ENCODE measurements around the gene SLC25A21.

DNA sequence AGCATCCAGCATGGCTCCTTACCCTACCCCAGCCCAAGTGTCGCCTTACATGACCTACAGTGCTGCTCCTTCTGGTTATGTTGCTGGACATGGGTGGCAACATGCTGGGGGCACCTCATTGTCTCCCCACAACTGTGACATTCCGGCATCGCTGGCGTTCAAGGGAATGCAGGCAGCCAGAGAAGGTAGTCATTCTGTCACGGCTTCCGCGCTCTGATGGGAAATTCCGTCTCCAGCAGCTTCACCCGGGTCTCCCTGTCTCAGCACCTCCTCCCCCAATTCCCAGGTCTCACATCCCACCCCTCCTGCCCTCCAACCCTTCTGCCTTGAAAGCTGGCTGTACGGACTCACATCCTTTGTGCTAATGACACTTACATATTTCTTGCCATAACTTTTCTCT lies 496.2 kb downstream of the SLC25A21 start:
- TF ChIP-seq POLR2A (IDR thresholded peaks at IDR 0.05; ENCODE audit: insufficient read depth in 1 of 2, low read depth in 2 of 2, low read length in 2 of 2) (no peak), PHF8 (CRISPR knock-in tag; IDR thresholded peaks at IDR 0.05) (no peak), POLR2AphosphoS2 (IDR thresholded peaks at IDR 0.05; ENCODE audit: low read depth, low read length) (no peak), MXD4 (CRISPR knock-in tag; IDR thresholded peaks at IDR 0.05) (no peak)
- TF ChIP-seq, protein P1, sequence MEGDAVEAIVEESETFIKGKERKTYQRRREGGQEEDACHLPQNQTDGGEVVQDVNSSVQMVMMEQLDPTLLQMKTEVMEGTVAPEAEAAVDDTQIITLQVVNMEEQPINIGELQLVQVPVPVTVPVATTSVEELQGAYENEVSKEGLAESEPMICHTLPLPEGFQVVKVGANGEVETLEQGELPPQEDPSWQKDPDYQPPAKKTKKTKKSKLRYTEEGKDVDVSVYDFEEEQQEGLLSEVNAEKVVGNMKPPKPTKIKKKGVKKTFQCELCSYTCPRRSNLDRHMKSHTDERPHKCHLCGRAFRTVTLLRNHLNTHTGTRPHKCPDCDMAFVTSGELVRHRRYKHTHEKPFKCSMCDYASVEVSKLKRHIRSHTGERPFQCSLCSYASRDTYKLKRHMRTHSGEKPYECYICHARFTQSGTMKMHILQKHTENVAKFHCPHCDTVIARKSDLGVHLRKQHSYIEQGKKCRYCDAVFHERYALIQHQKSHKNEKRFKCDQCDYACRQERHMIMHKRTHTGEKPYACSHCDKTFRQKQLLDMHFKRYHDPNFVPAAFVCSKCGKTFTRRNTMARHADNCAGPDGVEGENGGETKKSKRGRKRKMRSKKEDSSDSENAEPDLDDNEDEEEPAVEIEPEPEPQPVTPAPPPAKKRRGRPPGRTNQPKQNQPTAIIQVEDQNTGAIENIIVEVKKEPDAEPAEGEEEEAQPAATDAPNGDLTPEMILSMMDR (CRISPR knock-in tag; IDR thresholded peaks at IDR 0.05): no peak
- TF ChIP-seq, protein P2, sequence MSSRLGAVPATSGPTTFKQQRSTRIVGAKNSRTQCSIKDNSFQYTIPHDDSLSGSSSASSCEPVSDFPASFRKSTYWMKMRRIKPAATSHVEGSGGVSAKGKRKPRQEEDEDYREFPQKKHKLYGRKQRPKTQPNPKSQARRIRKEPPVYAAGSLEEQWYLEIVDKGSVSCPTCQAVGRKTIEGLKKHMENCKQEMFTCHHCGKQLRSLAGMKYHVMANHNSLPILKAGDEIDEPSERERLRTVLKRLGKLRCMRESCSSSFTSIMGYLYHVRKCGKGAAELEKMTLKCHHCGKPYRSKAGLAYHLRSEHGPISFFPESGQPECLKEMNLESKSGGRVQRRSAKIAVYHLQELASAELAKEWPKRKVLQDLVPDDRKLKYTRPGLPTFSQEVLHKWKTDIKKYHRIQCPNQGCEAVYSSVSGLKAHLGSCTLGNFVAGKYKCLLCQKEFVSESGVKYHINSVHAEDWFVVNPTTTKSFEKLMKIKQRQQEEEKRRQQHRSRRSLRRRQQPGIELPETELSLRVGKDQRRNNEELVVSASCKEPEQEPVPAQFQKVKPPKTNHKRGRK (CRISPR knock-in tag; IDR thresholded peaks at IDR 0.05): no peak
